ENCODE data around the gene INSL3.

INSL3 gene

GRCh38 chr19:17821190-17821589 lies at the start of gene INSL3:
TSS of gene INSL3 (minus strand) at chr19:17821519. CDS start at chr19:17821506, 13 bp downstream.
- DNase-seq (ENCODE audit: low read depth) = no peak

- no peak for DNase-seq (ENCODE audit: low read depth)
These were observed 47.8 kb upstream of the INSL3 start for GRCh38 chr19:17869114-17869608.

DNA sequence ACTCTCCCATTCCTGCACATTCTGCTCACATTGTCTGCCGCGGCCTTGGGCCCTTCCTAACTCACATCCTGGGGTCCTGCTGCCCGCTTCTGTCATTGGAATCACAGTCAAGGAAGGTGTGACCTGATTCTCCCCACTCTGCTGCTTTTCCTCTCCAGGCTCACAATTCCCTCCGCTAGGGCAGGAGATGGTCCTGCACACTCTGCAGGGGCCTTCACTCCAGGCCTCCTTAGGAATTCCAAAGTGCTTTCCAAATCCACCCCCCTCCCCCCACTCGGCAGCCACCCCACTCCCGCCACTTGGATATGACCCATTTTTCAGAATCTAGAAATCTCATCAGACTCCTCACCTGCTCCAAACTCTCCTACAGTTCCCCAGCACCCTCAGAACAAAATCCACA lies 47.4 kb upstream of the INSL3 start:
- no peak for DNase-seq (ENCODE audit: low read depth)

DNA sequence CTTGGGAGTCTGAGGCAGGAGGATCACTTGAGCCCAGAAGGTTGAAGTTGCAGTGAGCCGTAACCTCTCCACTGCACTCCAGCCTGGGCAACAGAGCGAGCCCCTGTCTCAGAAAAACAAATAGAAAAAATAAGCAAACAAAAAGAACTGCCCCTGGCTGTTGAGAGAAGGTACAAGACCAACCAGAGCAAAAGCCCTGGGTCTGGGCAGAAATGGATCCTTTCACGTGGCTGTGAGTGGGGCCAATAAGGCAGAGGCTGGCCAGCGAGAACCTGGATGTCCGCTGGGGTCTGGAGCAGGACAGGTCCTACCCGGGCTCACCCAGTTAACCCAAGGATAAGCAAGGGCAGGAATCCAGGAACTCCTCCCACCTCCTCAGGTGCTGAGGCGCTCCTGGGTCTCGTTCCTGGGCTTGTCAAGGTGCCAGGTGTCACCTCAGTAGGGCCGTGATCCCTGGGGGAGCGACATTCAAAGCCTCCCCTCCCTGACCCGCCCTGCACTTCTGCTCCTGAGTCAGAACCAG lies 45.7 kb upstream of the INSL3 start:
- DNase-seq (ENCODE audit: low read depth) = no peak

DNA sequence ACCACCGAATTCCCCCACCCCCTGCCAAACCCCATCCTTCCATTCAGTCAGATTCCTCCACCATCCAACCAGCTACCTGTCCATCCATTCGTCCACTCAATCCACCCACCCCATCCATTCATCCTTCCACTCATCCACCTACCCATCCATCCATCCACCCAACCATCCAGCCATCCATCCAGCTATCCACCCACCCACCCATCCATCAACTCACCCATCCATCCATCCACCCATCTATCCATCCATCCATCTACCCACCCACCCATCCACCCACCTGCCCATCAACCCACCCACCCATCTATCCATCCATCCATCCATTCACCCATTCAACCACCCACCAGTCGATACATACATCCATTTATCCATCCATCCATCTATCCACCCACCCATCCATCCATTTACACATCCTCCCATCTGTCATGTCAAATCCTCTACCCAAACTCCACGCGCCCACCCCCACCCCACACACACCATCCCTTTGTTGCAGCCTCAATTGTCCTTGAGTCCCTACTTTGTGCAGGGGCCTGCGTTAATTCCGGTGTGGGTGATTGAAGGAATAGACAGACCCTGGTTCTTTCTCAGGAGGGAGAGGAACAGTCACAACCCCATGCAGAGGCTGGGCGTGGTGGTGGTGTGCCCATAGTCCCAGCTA lies 45.1 kb upstream of the INSL3 start:
- DNase-seq (ENCODE audit: low read depth) = no peak

DNA sequence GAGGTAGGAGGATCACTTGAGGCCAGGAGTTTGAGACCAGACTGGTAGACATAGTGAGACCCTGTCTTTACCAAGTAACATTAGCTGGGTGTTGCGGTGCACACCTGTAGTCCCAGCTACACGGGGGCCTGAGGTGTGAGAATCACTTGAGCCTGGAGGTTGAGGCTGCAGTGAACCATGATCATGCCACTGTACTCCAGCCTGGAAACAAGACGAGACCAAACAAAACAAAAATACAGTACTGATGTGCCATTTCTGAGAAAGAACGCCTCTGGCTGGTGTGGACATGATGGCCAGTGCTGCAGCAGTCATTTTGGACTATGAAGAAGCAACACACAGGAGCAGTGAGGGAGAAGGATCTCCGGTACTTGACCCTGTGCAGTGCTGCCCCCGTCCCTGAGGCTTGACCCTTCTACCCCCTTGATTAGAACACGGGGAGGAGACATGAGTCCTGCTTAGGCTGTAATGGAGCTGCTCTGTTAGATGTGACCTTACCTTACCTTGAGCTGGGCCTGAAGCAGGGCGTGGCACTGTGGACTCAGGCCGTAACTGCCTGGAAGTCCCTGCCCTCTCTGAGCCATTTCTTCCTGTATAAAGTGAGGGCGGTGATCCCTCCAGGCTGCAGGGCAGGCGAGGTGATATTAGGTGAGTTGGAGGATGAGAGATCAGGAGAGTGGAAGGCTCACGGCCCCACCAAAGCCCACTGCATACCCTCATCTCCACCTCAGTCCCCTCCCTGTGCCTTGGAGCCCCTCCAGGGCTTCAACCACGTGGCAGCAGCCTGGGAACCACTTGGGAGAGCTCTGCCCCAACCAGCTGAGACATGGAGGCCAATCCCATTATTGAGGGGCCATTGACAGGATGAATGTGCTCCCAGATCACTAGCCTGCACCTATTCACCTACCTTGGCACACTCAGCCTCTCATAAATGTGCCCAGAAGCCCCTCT lies 44.3 kb upstream of the INSL3 start:
- DNase-seq (ENCODE audit: low read depth) = no peak

- no peak for DNase-seq (ENCODE audit: low read depth)
These were observed 42.3 kb upstream of the INSL3 start for GRCh38 chr19:17863520-17864182.

- no peak for DNase-seq (ENCODE audit: low read depth)
These were observed 41.6 kb upstream of the INSL3 start for GRCh38 chr19:17862711-17863519.

DNA sequence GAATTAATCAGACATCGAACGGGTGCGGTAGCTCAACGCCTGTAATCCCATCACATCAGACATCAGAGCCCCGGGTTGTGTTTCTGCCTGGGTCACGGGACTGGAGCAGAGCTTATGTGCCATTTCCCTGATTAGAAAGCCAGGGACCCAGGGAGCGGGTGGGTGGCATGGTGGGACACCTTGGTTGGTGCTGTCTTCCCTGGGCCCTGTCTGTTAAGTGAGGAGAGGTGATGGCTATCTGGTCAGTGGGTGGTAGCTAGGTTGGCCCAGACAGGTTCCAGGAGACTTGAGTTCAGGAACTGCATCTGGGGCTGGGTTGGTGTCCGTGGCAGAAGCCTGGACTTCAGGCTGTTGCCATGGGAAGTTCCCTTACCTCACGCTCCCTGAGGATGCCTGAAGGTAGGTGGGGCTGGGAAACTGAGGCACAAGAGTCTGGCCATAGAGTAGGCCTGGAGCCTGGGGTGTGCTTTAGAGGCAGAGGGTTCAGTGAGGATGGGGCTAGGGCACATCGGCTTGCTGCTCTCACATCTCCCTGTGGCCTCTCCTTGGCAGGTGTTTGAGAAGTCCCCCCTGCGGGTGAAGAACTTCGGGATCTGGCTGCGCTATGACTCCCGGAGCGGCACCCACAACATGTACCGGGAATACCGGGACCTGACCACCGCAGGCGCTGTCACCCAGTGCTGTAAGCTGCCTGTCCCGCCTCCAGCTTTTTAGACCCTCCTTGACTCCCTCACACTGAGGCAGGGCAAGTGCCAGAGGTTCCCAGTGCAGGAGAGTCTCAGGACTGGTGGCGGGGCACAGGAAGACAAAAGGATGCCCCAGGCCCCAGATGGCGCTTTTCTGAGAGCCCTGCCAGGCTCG lies 40.5 kb upstream of the INSL3 start:
- DNase-seq (ENCODE audit: low read depth) = no peak

- DNase-seq (ENCODE audit: low read depth) = no peak
These were observed 39.7 kb upstream of the INSL3 start for GRCh38 chr19:17860993-17861360.

DNA sequence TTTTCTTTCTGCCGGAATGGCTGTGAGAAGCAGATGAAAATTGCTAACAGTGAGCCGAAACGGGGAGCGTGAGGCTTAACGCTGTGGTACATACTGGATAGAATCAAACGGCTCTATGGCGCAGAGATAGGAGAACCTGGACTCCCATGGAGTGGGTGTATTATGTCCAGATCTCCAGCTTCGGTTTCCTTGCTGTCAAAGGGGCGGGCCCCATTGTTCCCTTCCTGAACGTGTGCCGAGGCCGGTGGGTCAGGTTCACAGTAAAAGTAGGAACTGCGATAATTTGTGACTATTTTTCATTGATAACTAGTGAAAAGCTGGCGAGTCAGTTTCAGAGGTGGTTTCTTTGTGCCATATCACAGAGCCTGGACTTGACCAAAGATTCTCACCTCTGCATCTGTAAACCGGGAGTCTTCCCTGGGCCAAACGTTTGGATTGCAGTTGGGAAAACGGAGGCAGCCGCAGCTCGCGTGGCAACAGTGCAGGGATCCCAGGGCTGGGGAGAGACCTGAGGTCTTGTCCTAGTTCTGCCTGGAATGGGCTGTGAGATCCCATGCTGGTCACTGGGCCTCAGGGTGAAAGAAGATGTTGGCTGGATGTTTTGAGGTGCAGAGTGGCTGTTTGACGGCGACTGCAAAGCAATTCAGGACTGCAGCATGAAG lies 39.1 kb upstream of the INSL3 start:
- DNase-seq (ENCODE audit: low read depth) = no peak

DNA sequence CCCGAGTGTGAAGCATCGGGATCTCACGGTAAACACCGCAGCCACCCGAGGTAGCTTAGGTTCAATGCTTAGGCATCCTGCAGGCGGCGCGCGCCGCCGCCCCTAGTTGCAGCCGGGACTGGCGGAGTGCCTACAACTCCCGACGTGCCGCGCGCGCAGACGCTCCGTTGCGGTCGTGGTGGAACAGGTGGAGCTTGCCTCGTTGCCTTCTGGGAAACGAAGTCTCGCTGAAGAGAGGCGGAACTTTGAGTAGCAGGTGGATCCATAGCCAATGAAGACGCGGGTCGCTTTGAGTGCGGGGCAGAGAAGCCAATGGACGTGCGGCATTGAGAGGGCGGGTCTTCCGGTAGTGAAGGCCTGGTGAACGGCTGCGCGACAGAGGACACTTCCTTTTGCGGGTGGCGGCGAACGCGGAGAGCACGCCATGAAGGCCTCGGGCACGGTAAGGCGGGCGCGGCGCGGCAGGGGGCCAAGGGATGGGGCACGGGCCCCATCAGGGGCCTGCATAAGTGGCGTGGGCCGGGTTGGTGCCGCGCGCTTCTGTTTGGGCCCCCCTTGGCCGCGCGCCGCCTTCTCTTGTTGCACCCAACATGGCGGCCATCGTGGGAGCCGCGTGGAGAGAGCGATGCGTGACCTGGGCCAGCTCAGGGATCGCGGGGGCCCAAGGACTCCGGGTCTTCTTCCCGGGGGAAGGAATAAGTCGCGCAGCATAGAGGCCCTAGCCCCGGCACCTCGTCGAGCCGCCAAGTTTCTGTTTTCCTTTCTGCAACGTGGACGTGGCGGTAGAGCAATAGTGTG lies 38.4 kb upstream of the INSL3 start, which contains the start of gene RPL18A:
TSS of gene RPL18A (plus strand) at position 378 of the 798 bp plus-strand sequence. CDS start at position 425, 47 bp downstream.
- peak; percentile 99 for DNase-seq (ENCODE audit: low read depth)

GRCh38 chr19:17855280-17856152 lies 34.2 kb upstream of the INSL3 start:
- peak; percentile 91 for DNase-seq (ENCODE audit: low read depth)

DNA sequence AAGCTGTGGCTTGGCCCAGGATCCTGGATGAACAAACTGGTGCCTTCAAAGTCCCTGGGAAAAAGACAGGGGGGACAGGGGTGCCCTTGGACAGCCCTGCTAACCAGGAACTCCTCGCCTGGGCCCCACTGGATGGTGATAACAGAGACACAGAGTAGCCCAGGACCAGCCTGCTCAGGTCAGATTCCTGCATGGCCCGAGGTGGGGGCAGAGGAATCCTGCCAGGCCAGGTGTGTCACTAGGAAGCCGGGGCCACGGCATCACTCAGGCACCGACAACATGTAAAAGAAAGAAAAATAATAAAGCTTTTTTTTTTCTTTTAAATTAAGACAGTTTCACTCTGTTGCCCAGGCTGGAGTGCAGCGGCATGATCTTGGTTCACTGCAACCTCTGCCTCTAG lies 32.7 kb upstream of the INSL3 start:
- no peak for DNase-seq (ENCODE audit: low read depth)

- DNase-seq (ENCODE audit: low read depth) = no peak
These were observed 27.4 kb upstream of the INSL3 start for GRCh38 chr19:17848595-17849292.

DNA sequence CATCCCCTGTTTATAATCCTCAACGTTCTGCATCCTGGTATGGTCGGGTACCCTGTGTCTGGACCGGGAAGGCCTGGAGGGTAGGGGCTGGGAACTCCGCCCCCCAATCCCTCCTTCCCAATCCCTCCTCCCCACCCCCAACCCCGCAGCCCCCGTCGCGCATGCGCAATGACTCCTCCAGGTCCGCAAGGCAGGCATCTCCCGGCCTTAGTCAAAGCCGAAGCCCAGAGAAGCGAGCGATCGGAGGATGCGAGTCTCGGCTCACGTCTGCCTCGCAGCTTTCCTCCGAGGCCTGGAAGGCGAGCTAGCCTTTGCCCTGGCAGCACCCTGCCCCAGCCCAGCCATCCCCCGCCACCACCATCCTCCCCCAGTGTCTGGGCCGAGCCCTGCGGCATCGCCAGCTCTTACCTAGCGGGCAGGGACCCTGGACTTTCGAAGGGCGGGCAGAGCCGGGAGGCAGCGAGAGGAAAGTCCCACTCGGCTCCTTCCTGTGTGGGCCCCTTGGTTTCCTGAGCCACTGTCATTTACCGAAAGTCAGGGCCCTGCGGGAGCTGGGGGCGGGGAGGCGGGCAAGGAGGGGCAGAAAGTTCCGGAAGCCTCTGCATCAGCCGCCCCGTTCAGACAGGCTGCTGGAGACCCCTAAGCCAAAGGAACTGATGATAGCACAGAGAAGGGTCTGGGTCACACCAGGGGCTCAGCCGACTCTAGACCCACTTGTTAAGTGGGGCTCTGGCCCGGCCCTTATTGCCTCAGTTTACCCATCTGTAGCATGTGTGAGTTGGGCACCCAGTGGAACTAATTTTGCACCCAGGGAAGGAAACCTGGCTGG lies 26.4 kb upstream of the INSL3 start, which contains the start of gene JAK3:
TSS of gene JAK3 (minus strand) at position 445 of the 829 bp plus-strand sequence. CDS start 3,565 bp downstream, outside the sequence.
- DNase-seq (ENCODE audit: low read depth) = peak; percentile 82

Measured in activated gamma-delta T cell treated with anti-CD3 and anti-CD28 coated beads, Interleukin-2, amount 50 U/mL, for 16 hours (primary cell).